ENCODE measurements around the gene CHRNG.

DNA sequence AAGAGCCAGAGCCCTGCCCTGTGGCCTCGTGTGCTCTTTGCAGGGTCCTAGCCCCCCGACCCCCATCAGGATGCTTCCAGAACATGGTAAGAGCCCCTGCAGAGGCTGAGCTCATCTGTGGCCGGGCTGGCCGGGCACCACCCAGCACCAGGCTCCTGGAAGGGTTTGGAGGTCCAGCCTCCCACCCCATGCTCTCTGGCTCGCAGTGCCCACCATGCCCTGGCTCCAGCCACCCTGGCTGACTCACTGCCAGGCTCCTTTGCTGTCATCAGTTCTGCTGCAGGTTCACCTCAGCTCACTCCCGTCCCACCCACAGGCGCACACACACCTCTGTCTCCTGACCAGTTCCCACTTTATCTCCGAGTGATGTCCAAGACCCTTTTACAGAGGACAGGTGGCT is 48.5 kb downstream of the CHRNG start:
- TF ChIP-seq, protein P1, sequence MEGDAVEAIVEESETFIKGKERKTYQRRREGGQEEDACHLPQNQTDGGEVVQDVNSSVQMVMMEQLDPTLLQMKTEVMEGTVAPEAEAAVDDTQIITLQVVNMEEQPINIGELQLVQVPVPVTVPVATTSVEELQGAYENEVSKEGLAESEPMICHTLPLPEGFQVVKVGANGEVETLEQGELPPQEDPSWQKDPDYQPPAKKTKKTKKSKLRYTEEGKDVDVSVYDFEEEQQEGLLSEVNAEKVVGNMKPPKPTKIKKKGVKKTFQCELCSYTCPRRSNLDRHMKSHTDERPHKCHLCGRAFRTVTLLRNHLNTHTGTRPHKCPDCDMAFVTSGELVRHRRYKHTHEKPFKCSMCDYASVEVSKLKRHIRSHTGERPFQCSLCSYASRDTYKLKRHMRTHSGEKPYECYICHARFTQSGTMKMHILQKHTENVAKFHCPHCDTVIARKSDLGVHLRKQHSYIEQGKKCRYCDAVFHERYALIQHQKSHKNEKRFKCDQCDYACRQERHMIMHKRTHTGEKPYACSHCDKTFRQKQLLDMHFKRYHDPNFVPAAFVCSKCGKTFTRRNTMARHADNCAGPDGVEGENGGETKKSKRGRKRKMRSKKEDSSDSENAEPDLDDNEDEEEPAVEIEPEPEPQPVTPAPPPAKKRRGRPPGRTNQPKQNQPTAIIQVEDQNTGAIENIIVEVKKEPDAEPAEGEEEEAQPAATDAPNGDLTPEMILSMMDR (conservative IDR thresholded peaks at IDR 0.05; ENCODE audit: low read depth in 2 of 2), result no peak
- TF ChIP-seq POLR2AphosphoS5 (IDR thresholded peaks at IDR 0.05; ENCODE audit: low read depth) (no peak), ZNF331 (CRISPR knock-in tag; IDR thresholded peaks at IDR 0.05; ENCODE audit: low read depth) (no peak), EZH2phosphoT487 (IDR thresholded peaks at IDR 0.05; ENCODE audit: unreplicated experiment) (no peak), ZNF114 (CRISPR knock-in tag; IDR thresholded peaks at IDR 0.05) (no peak), CREB1 (CRISPR knock-in tag; IDR thresholded peaks at IDR 0.05; ENCODE audit: low read depth) (no peak)
- TF ChIP-seq, protein P2, sequence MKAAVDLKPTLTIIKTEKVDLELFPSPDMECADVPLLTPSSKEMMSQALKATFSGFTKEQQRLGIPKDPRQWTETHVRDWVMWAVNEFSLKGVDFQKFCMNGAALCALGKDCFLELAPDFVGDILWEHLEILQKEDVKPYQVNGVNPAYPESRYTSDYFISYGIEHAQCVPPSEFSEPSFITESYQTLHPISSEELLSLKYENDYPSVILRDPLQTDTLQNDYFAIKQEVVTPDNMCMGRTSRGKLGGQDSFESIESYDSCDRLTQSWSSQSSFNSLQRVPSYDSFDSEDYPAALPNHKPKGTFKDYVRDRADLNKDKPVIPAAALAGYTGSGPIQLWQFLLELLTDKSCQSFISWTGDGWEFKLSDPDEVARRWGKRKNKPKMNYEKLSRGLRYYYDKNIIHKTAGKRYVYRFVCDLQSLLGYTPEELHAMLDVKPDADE (IDR thresholded peaks at IDR 0.05), result no peak
